MCF 10A (cell line): ENCODE results near the gene ADORA1. TPM values are rescaled to one million over a fixed set of nuclear protein-coding genes. Genes with fewer than 3 reads are reported as not detected.

Source experiments
- BruUV-seq: library from RNA; stranded (reverse); fragments of 400-500 nt; replicated peaks from 2 replicates; lab custom pipeline; 2021; lab: Mats Ljungman, UMichigan
- CTCF ChIA-PET: fragments of 300-600 bp; sonication (Branson Sonifier 250); formaldehyde crosslinking; extraction: SDS; loops from one replicate; lab custom pipeline; 2021; ENCODE audit warnings: antibody characterized with exemption, inconsistent platforms; lab: Yijun Ruan, JAX
- POLR2A ChIA-PET: fragments of 300-600, 350-650 bp; sonication (Branson Sonifier 250); formaldehyde crosslinking; extraction: SDS; loops from one replicate; lab custom pipeline; 2020; ENCODE audit warnings: antibody characterized with exemption, inconsistent platforms; lab: Yijun Ruan, JAX
- DNase-seq: peaks from one replicate; pipeline ENCODE4 v3.0.0-alpha.2; 2018; ENCODE audit not compliant: unreplicated experiment
- H3K27ac Mint-ChIP-seq: one replicate; pipeline ENCODE4 v1.8.0; 2022; ENCODE audit warnings: mild to moderate bottlenecking, low read depth, mixed read lengths; ENCODE audit not compliant: unreplicated experiment
- H3K27me3 Mint-ChIP-seq: one replicate; pipeline ENCODE4 v1.8.0; 2022; ENCODE audit warnings: mixed read lengths; ENCODE audit not compliant: insufficient read depth, unreplicated experiment
- H3K36me3 Mint-ChIP-seq: one replicate; pipeline ENCODE4 v1.8.0; 2022; ENCODE audit warnings: mild to moderate bottlenecking, moderate library complexity, mixed read lengths; ENCODE audit not compliant: insufficient read depth, unreplicated experiment
- H3K4me1 Mint-ChIP-seq: one replicate; pipeline ENCODE4 v1.8.0; 2022; ENCODE audit warnings: mixed read lengths; ENCODE audit not compliant: insufficient read depth, unreplicated experiment
- H3K4me3 Mint-ChIP-seq: one replicate; pipeline ENCODE4 v1.8.0; 2022; ENCODE audit warnings: mild to moderate bottlenecking, moderate library complexity, mixed read lengths; ENCODE audit not compliant: unreplicated experiment
- H3K9me3 Mint-ChIP-seq: one replicate; pipeline ENCODE4 v1.8.0; 2022; ENCODE audit warnings: mixed read lengths; ENCODE audit not compliant: unreplicated experiment
- intact Hi-C: fragments of 100-400 bp; cut with micrococcal nuclease; formaldehyde crosslinking; loops from 2 replicates; pipeline ENCODE4 v1.14.1; 2022
- total RNA-seq: library from RNA; stranded (reverse); gene quantifications from 2 replicates; pipeline ENCODE4 v1.2.3, GENCODE V29; 2022
- TF ChIP-seq, protein P1 (sequence below): fragments of 200-600 bp; IDR thresholded peaks from one replicate; pipeline ENCODE4 v1.8.0; 2022; ENCODE audit warnings: antibody characterized with exemption, mild to moderate bottlenecking; ENCODE audit not compliant: unreplicated experiment

ADORA1 gene
- total RNA-seq, 1 experiment from 2014 or later, result 0.26 TPM

GRCh38 chr1:203181586-203182386, 54.3 kb downstream of the ADORA1 start:
- Mint-ChIP-seq H3K9me3 (no peaks in the 10 kb centered on the region), H3K4me1 (peaks cover 10% of the 10 kb centered on the region), H3K27ac (no peak overlapping the region), H3K36me3 (no peaks in the 10 kb centered on the region), H3K4me3 (no peak overlapping the region), H3K27me3 (no peaks in the 10 kb centered on the region)
- ChIA-PET POLR2A (interaction anchor here (0.7 to 0.9 kb wide), 2 partner anchors 9 to 241 kb away, joined by 3 read pairs; no protein-coding TSS in a partner anchor), CTCF (interaction anchor here (0.6 to 2.8 kb wide), 8 partner anchors 9 to 1078 kb away, joined by 3 to 25 read pairs (median 4); no protein-coding TSS in a partner anchor)
- TF ChIP-seq, protein P1, sequence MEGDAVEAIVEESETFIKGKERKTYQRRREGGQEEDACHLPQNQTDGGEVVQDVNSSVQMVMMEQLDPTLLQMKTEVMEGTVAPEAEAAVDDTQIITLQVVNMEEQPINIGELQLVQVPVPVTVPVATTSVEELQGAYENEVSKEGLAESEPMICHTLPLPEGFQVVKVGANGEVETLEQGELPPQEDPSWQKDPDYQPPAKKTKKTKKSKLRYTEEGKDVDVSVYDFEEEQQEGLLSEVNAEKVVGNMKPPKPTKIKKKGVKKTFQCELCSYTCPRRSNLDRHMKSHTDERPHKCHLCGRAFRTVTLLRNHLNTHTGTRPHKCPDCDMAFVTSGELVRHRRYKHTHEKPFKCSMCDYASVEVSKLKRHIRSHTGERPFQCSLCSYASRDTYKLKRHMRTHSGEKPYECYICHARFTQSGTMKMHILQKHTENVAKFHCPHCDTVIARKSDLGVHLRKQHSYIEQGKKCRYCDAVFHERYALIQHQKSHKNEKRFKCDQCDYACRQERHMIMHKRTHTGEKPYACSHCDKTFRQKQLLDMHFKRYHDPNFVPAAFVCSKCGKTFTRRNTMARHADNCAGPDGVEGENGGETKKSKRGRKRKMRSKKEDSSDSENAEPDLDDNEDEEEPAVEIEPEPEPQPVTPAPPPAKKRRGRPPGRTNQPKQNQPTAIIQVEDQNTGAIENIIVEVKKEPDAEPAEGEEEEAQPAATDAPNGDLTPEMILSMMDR, result no peak
- intact Hi-C loops, result no loop called here
- no TSS peak for BruUV-seq
- no peak for DNase-seq

- Mint-ChIP-seq H3K27ac (no peak overlapping the region), H3K9me3 (no peaks in the 10 kb centered on the region), H3K4me3 (no peak overlapping the region), H3K4me1 (peaks cover 13% of the 10 kb centered on the region), H3K27me3 (peaks cover 3% of the 10 kb centered on the region), H3K36me3 (no peaks in the 10 kb centered on the region)
- BruUV-seq, result no TSS peak
- no peak for DNase-seq
- intact Hi-C loops, result no loop called here
- TF ChIP-seq, protein P1, result no peak
- ChIA-PET CTCF (interaction anchor here (0.6 to 2.8 kb wide), 5 partner anchors 10 to 417 kb away, joined by 3 to 25 read pairs (median 5); no protein-coding TSS in a partner anchor), POLR2A (interaction anchor here (0.9 kb wide), 1 partner anchor 10 kb away, joined by 3 read pairs; no protein-coding TSS in a partner anchor)
Measured at GRCh38 chr1:203182387-203182953, 54.9 kb downstream of the ADORA1 start.

GRCh38 chr1:203183828-203184227, 56.3 kb downstream of the ADORA1 start:
- intact Hi-C loops, result no loop called here
- CTCF ChIA-PET, result interaction anchor here (0.6 to 5.4 kb wide), 4 partner anchors 11 to 154 kb away, joined by 3 to 47 read pairs (median 3); no protein-coding TSS in a partner anchor
- TF ChIP-seq, protein P1, result no peak
- POLR2A ChIA-PET, result interaction anchor here (0.6 kb wide), 1 partner anchor 105 kb away, joined by 4 read pairs; no protein-coding TSS in a partner anchor
- Mint-ChIP-seq H3K27me3 (peaks cover 16% of the 10 kb centered on the region), H3K36me3 (no peaks in the 10 kb centered on the region), H3K9me3 (no peaks in the 10 kb centered on the region), H3K4me3 (no peak overlapping the region), H3K4me1 (peaks cover 13% of the 10 kb centered on the region), H3K27ac (no peak overlapping the region)
- BruUV-seq, result no TSS peak
- DNase-seq, result no peak

- no peak for DNase-seq
- ChIA-PET CTCF (interaction anchor here (0.6 to 5.4 kb wide), 7 partner anchors 11 to 154 kb away, joined by 3 to 47 read pairs (median 3); no protein-coding TSS in a partner anchor), POLR2A (interaction anchor here (0.6 kb wide), 1 partner anchor 106 kb away, joined by 4 read pairs; no protein-coding TSS in a partner anchor)
- BruUV-seq, result no TSS peak
- no peaks in the 10 kb centered on the region for H3K9me3 Mint-ChIP-seq
- H3K4me1 Mint-ChIP-seq, result peaks cover 13% of the 10 kb centered on the region
- H3K36me3 Mint-ChIP-seq, result no peaks in the 10 kb centered on the region
- intact Hi-C loops, result no loop called here
- TF ChIP-seq, protein P1, result no peak
- H3K27ac Mint-ChIP-seq, result no peak overlapping the region
- H3K4me3 Mint-ChIP-seq, result no peak overlapping the region
- H3K27me3 Mint-ChIP-seq, result peaks cover 23% of the 10 kb centered on the region
Measured at GRCh38 chr1:203184467-203184866, 56.9 kb downstream of the ADORA1 start.
